IPS DF 6.9 (cell line): ENCODE results near the gene CEP95.

Experiments
- DNase-seq: peaks from one replicate; pipeline ENCODE4 v3.0.0-alpha.2; 2013; ENCODE audit warnings: low read depth, low spot score
- H3K27ac ChIP-seq: one replicate; pipeline ENCODE4 v1.5.1; 2013; ENCODE audit warnings: low read length, control low read depth
- H3K27me3 ChIP-seq: 2 replicates; pipeline ENCODE4 v1.6.1; 2013; ENCODE audit warnings: mild to moderate bottlenecking, low read length; ENCODE audit not compliant: control insufficient read depth, insufficient read depth
- H3K36me3 ChIP-seq: 2 replicates; pipeline ENCODE4 v1.6.1; 2013; ENCODE audit warnings: low read length; ENCODE audit not compliant: control insufficient read depth, insufficient read depth
- H3K4me1 ChIP-seq: 2 replicates; pipeline ENCODE4 v1.6.1; 2013; ENCODE audit warnings: low read length; ENCODE audit not compliant: control insufficient read depth, insufficient read depth
- H3K4me3 ChIP-seq: 2 replicates; pipeline ENCODE4 v1.5.1; 2013; ENCODE audit warnings: mild to moderate bottlenecking, low read length
- H3K9me3 ChIP-seq: 2 replicates; pipeline ENCODE4 v1.6.1; 2013; ENCODE audit warnings: low read length, inconsistent platforms; ENCODE audit not compliant: control insufficient read depth, insufficient read depth
- WGBS: extraction: QIAGEN DNeasy Blood & Tissue Kit; methylation state at CpG from one replicate; pipeline ENCODE4 v1.1.7; 2013; ENCODE audit warnings: mixed read lengths, missing lambda C conversion rate; ENCODE audit not compliant: insufficient read length, insufficient coverage; 5-methylcytosine and 5-hydroxymethylcytosine counted together

The CEP95 gene

DNA sequence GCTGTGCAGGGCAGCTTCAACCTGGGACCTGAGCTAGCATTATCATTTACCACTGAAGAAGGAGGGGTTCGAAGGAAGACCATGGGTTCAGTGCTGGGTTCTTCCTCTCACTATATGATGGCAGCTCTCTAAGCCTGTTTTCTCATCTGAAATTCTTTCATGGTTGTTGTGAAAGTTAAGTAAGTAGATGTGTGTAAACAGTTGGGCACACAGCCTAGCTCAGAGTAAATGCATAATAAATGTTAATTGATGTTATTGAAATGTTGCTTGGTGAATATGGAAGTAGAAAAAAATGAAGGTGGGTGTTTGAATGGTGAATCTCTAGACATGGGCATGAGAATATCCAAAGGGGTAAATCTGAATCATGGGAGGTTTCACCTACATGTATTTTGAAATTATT is 9.1 kb downstream of the CEP95 start:
- no peaks in the 10 kb centered on the region for H3K27me3 ChIP-seq
- no peaks in the 10 kb centered on the region for H3K9me3 ChIP-seq
- H3K4me1 ChIP-seq = no peaks in the 10 kb centered on the region
- H3K27ac ChIP-seq = no peak overlapping the region
- no peak for DNase-seq
- peaks cover 13% of the 10 kb centered on the region for H3K36me3 ChIP-seq
- no peak overlapping the region for H3K4me3 ChIP-seq
- no CpG with 5 or more reads among the region's 1 CpG for WGBS

DNA sequence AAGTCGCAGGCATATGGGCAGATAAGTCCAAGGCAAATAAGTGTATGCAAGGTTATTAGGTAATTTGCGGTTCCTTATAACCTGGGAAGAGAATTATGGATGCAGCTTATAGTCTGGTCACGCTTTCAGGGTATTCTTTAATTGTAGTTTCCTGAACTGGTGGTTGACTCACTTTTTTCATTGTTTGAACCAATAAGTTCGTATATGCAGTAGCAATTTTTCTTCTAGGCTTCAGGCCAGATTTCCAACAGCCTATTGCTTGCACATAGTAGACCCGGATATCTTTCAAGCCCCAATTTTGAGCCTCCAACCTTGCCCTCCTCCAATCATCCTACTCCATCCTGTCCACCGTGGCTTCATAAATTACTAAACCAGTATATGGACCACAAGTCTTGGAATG is 12.8 kb downstream of the CEP95 start:
- no CpG with 5 or more reads among the region's 6 CpGs for WGBS
- no peak for DNase-seq

DNA sequence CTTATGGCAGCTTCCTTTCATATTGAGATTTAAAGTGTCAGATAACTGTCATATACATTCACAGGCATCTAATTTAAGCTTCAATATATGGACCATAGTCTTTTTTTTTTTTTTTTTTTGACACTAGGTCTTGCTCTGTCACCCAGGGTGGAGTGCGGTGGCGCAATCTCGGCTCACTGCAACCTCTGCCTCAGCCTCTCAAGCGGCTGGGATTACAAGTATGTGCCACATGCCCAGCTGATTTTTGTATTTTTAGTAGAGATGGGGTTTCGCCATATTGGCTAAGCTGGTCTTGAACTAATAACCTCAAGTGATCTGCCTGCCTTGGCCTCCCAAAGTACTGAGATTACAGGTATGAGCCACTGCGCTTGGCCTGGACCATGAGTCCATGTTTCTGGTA is 13.6 kb downstream of the CEP95 start:
- Histone ChIP-seq H3K9me3 (no peaks in the 10 kb centered on the region), H3K27ac (no peak overlapping the region), H3K27me3 (no peaks in the 10 kb centered on the region), H3K4me1 (no peaks in the 10 kb centered on the region), H3K36me3 (peaks cover 23% of the 10 kb centered on the region), H3K4me3 (no peak overlapping the region)
- WGBS = no CpG with 5 or more reads among the region's 6 CpGs
- no peak for DNase-seq

More for the DNA sequence above, 12.8 kb downstream of the CEP95 start:
- Histone ChIP-seq H3K27me3 (no peaks in the 10 kb centered on the region), H3K36me3 (peaks cover 23% of the 10 kb centered on the region), H3K9me3 (no peaks in the 10 kb centered on the region), H3K4me1 (no peaks in the 10 kb centered on the region), H3K4me3 (no peak overlapping the region), H3K27ac (no peak overlapping the region)

DNA sequence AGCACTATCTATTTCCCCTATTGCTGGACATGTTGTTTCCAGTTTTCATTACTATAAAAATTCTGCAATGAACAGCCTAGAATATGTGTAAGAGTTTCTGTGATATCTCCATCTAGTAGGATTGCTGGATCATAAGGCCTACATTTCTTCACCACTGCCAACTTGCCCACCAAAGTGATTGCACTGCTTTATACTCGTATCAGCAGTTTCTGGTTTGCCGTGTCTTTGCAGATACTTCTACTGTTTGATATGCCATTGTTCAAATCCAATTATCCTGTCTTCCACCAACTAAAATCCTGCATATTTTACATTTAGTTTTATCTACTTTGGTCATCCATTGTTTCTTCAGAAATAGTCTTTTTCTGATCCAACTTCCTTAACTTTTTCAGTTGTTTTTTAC is 21.1 kb downstream of the CEP95 start:
- H3K4me3 ChIP-seq = no peak overlapping the region
- no peak for DNase-seq
- no peak overlapping the region for H3K27ac ChIP-seq
- no peaks in the 10 kb centered on the region for H3K27me3 ChIP-seq
- no CpG with 5 or more reads among the region's 2 CpGs for WGBS
- H3K9me3 ChIP-seq = no peaks in the 10 kb centered on the region
- H3K36me3 ChIP-seq = peaks cover 20% of the 10 kb centered on the region; the same call in 1 of the 2 replicates
- no peaks in the 10 kb centered on the region for H3K4me1 ChIP-seq

DNA sequence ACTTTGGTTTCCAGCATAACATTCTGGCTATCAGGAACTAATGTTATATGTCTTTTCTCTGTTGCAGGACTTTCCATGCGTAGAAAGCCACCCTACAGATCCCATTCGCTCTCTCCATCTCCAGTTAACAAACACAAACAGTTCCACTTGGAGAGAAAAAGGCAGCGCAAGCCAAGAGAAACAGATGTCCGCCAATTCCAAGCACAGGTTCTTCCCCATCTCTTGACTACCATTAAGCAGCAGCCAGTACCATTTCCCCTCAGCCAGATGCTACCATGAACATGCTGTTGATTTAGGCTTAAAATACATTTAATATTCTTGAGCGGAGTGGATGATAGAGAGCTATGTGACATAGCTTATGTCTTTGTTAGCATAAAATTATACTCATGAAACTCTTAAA is 22.4 kb downstream of the CEP95 start:
- no peaks in the 10 kb centered on the region for H3K27me3 ChIP-seq
- H3K4me3 ChIP-seq = no peak overlapping the region
- DNase-seq = no peak
- H3K4me1 ChIP-seq = no peaks in the 10 kb centered on the region
- no peak overlapping the region for H3K27ac ChIP-seq
- H3K9me3 ChIP-seq = no peaks in the 10 kb centered on the region
- peaks cover 25% of the 10 kb centered on the region for H3K36me3 ChIP-seq
- WGBS = no CpG with 5 or more reads among the region's 5 CpGs

DNA sequence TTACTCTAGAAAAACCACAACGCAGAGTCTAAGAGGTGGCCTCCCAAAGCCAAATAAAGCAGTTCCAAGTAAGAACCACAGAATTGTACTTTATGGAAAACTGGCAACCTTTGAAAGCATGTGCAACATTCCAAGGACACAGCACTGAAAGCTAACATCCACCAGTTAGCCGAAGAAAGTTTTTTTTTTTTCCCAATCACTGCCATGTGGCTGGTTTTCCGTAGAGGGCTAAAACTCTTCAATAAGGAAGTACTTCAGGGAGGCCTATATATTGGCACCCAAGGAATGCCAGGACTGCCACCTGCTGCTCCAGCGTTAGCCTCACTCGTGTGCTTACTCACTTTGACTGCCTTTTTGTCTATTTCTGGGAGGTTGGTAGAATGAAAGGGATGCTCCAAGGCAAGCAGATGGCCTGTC is 25.2 kb downstream of the CEP95 start:
- Histone ChIP-seq H3K27me3 (no peaks in the 10 kb centered on the region), H3K36me3 (peaks cover 31% of the 10 kb centered on the region), H3K27ac (no peak overlapping the region), H3K4me1 (no peaks in the 10 kb centered on the region), H3K4me3 (no peak overlapping the region), H3K9me3 (no peaks in the 10 kb centered on the region)
- no CpG with 5 or more reads among the region's 5 CpGs for WGBS
- no peak for DNase-seq

DNA sequence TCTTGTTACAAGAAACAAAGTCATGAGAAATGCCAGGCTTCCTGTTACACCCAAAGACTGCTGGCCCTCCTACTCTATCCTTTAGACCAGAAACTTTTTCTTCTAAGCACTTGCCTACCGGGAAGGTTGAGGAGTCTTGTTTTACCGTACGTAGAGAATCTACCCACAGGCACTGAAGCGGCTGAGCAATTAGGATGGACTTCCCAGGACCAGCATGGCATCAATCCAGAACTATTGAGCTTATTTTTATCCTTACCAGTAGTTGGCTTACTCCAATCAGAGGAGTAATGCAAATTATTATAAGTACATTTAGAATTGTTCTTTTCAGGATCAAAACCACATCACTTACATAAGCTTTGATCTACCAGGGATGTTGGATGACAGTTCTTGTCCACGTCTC is 25.6 kb downstream of the CEP95 start:
- Histone ChIP-seq H3K4me1 (no peaks in the 10 kb centered on the region), H3K27me3 (no peaks in the 10 kb centered on the region), H3K27ac (no peak overlapping the region), H3K36me3 (peaks cover 30% of the 10 kb centered on the region), H3K9me3 (no peaks in the 10 kb centered on the region), H3K4me3 (no peak overlapping the region)
- no CpG with 5 or more reads among the region's 5 CpGs for WGBS
- no peak for DNase-seq

DNA sequence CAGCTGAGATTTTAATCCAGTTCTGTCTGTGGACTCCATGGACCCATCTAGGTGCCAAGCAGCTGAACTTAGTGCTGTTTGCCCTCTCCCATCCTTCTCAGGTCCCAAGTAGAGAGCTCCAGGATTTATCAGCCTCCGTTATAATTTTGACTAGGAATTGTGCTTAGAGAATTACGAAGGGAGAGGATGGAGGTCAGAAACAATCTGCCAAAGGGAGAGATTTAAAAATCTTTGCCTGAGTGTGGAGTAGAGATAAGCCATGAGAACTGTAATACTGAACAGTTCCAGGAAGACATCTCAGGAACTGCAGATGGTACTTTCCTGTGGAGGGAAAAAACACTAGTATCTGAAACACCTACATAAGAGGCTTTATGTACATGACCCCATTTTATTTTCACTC is 27.0 kb downstream of the CEP95 start:
- Histone ChIP-seq H3K4me1 (no peaks in the 10 kb centered on the region), H3K27ac (no peak overlapping the region), H3K36me3 (peaks cover 32% of the 10 kb centered on the region), H3K27me3 (no peaks in the 10 kb centered on the region), H3K4me3 (no peak overlapping the region), H3K9me3 (no peaks in the 10 kb centered on the region)
- no CpG with 5 or more reads among the region's 2 CpGs for WGBS
- no peak for DNase-seq

DNA sequence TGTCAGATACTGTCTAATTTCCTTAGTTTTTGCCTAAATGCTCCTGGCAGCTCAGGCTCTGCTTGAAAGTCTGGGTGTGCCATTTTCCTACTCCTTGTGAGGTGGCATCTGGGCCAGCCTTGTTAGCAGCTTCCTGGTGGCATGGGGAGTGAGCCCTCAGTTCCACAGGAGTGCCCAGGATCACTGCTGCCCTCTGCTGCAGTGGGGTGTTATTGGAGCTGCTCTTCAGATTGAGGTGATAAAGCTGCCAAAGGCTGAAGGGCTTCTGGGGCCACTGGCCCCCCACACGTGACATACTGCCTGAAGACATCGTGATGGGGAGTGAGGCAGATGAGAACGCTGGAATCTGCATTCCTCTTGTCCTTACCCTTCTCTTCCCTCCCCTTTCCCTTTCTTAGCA is 27.4 kb downstream of the CEP95 start:
- no peak for DNase-seq
- H3K4me1 ChIP-seq = no peaks in the 10 kb centered on the region
- H3K27me3 ChIP-seq = no peaks in the 10 kb centered on the region
- no CpG with 5 or more reads among the region's 3 CpGs for WGBS
- no peak overlapping the region for H3K27ac ChIP-seq
- no peak overlapping the region for H3K4me3 ChIP-seq
- no peaks in the 10 kb centered on the region for H3K9me3 ChIP-seq
- peaks cover 32% of the 10 kb centered on the region for H3K36me3 ChIP-seq

DNA sequence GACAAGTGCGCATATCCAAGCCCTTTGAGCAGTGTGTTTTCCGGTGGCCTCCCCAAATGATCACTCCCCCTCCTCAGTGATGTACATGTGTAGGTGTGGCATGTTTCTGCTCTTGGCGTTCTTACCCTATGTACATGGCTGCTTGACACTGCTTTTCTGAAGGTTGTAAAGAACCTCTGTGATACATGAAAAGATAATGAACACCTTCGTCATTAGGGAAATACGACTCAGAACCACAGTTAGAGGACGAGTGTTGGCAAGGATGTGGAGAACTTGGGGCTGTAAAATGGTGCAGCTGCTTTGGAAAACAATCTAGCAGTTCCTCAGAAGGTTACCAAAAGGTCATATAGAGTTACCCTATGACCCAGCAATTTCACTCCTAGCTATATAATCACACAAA is 28.6 kb downstream of the CEP95 start:
- no peak for DNase-seq
- no peak overlapping the region for H3K4me3 ChIP-seq
- no peaks in the 10 kb centered on the region for H3K27me3 ChIP-seq
- peaks cover 33% of the 10 kb centered on the region for H3K36me3 ChIP-seq
- H3K9me3 ChIP-seq = no peaks in the 10 kb centered on the region
- no peaks in the 10 kb centered on the region for H3K4me1 ChIP-seq
- WGBS = no CpG with 5 or more reads among the region's 6 CpGs
- H3K27ac ChIP-seq = no peak overlapping the region

DNA sequence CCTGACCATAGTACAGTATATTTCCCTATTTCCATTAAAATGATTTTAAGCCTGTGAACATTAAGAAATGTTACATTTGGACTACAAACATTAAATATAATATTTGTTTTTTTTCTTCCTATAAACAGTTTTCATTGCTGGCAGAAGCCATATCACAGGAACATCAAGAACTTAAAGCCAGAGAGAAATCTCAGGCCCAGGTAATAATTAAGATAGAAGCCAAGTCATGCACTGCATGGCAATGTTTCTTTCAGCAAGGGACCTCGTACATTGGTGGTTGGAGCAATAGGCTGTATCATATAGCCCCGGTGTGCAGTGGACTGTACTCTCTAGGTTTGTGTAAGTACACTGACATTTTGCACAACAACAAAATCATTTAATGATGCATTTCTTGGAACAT is 30.1 kb downstream of the CEP95 start:
- no peaks in the 10 kb centered on the region for H3K27me3 ChIP-seq
- DNase-seq = no peak
- H3K27ac ChIP-seq = no peak overlapping the region
- no peak overlapping the region for H3K4me3 ChIP-seq
- H3K36me3 ChIP-seq = peaks cover 29% of the 10 kb centered on the region
- no peaks in the 10 kb centered on the region for H3K9me3 ChIP-seq
- H3K4me1 ChIP-seq = no peaks in the 10 kb centered on the region
- no CpG with 5 or more reads among the region's 2 CpGs for WGBS
